ENCODE results near the gene CEACAM21.

CEACAM21 gene

GRCh38 chr19:41552558-41552957, 23.4 kb upstream of the CEACAM21 start:
- Histone ChIP-seq H3K9ac (ENCODE audit: low read length) (no peak overlapping the region), H3K27ac (ENCODE audit: low read length) (no peak overlapping the region), H2AFZ (ENCODE audit: low read depth, low read length) (no peak overlapping the region), H3K4me1 (ENCODE audit: low read length) (peaks cover 14% of the 10 kb centered on the region), H3K9me3 (ENCODE audit: insufficient read depth, low read length) (peaks cover 18% of the 10 kb centered on the region; the same call in 1 of the 2 replicates), H3K4me3 (ENCODE audit: low read length) (no peak overlapping the region), H4K20me1 (ENCODE audit: insufficient read depth, low read length) (no peaks in the 10 kb centered on the region), H3K27me3 (ENCODE audit: low read depth, low read length) (peaks cover 9% of the 10 kb centered on the region), H3K4me2 (ENCODE audit: low read length) (no peak overlapping the region), H3K36me3 (replicated peaks; ENCODE audit: low read depth, low read length) (peaks cover 3% of the 10 kb centered on the region), H3K79me2 (ENCODE audit: low read length) (no peaks in the 10 kb centered on the region)
- TF ChIP-seq CTCF (IDR thresholded peaks at IDR 0.05; ENCODE audit: low read depth, low read length) (no peak), EZH2phosphoT487 (IDR thresholded peaks at IDR 0.05; ENCODE audit: low read depth) (no peak)

GRCh38 chr19:41553804-41554203, 22.2 kb upstream of the CEACAM21 start:
- H2AFZ ChIP-seq (ENCODE audit: low read depth, low read length) = no peak overlapping the region
- H3K4me3 ChIP-seq (ENCODE audit: low read length) = no peak overlapping the region
- no peaks in the 10 kb centered on the region for H3K79me2 ChIP-seq (ENCODE audit: low read length)
- H3K4me1 ChIP-seq (ENCODE audit: low read length) = peaks cover 11% of the 10 kb centered on the region
- H3K9me3 ChIP-seq (ENCODE audit: insufficient read depth, low read length) = peaks cover 18% of the 10 kb centered on the region; the same call in 1 of the 2 replicates
- H4K20me1 ChIP-seq (ENCODE audit: insufficient read depth, low read length) = no peaks in the 10 kb centered on the region
- no peak overlapping the region for H3K27ac ChIP-seq (ENCODE audit: low read length)
- TF ChIP-seq EZH2phosphoT487 (IDR thresholded peaks at IDR 0.05; ENCODE audit: low read depth) (no peak), CTCF (IDR thresholded peaks at IDR 0.05; ENCODE audit: low read depth, low read length) (no peak)
- peaks cover 9% of the 10 kb centered on the region for H3K27me3 ChIP-seq (ENCODE audit: low read depth, low read length)
- H3K4me2 ChIP-seq (ENCODE audit: low read length) = no peak overlapping the region
- H3K36me3 ChIP-seq (replicated peaks; ENCODE audit: low read depth, low read length) = peaks cover 3% of the 10 kb centered on the region
- no peak overlapping the region for H3K9ac ChIP-seq (ENCODE audit: low read length)

GRCh38 chr19:41554907-41555306, 21.1 kb upstream of the CEACAM21 start:
- H3K4me1 ChIP-seq (ENCODE audit: low read length) = 0 out of 2 replicates have a peak, but pooled peaks cover 3% of the 10 kb centered on the region
- H3K4me2 ChIP-seq (ENCODE audit: low read length) = no peak overlapping the region
- H4K20me1 ChIP-seq (ENCODE audit: insufficient read depth, low read length) = no peaks in the 10 kb centered on the region
- H3K9me3 ChIP-seq (ENCODE audit: insufficient read depth, low read length) = peaks cover 18% of the 10 kb centered on the region; the same call in 1 of the 2 replicates
- no peak overlapping the region for H3K9ac ChIP-seq (ENCODE audit: low read length)
- H3K36me3 ChIP-seq (replicated peaks; ENCODE audit: low read depth, low read length) = peaks cover 3% of the 10 kb centered on the region
- H3K27me3 ChIP-seq (ENCODE audit: low read depth, low read length) = peaks cover 9% of the 10 kb centered on the region
- H3K79me2 ChIP-seq (ENCODE audit: low read length) = no peaks in the 10 kb centered on the region
- no peak overlapping the region for H3K4me3 ChIP-seq (ENCODE audit: low read length)
- H2AFZ ChIP-seq (ENCODE audit: low read depth, low read length) = no peak overlapping the region
- no peak overlapping the region for H3K27ac ChIP-seq (ENCODE audit: low read length)
- no peak for TF ChIP-seq EZH2phosphoT487 (IDR thresholded peaks at IDR 0.05; ENCODE audit: low read depth)
- TF ChIP-seq CTCF (IDR thresholded peaks at IDR 0.05; ENCODE audit: low read depth, low read length) = no peak

GRCh38 chr19:41555748-41556147, 20.2 kb upstream of the CEACAM21 start:
- Histone ChIP-seq H3K4me2 (ENCODE audit: low read length) (no peak overlapping the region), H3K4me3 (ENCODE audit: low read length) (no peak overlapping the region), H3K9ac (ENCODE audit: low read length) (no peak overlapping the region), H3K9me3 (ENCODE audit: insufficient read depth, low read length) (peaks cover 18% of the 10 kb centered on the region; the same call in 1 of the 2 replicates), H3K79me2 (ENCODE audit: low read length) (no peaks in the 10 kb centered on the region), H3K4me1 (ENCODE audit: low read length) (0 out of 2 replicates have a peak, but pooled peaks cover 3% of the 10 kb centered on the region), H3K27me3 (ENCODE audit: low read depth, low read length) (peaks cover 9% of the 10 kb centered on the region), H4K20me1 (ENCODE audit: insufficient read depth, low read length) (no peaks in the 10 kb centered on the region), H2AFZ (ENCODE audit: low read depth, low read length) (no peak overlapping the region), H3K36me3 (replicated peaks; ENCODE audit: low read depth, low read length) (peaks cover 3% of the 10 kb centered on the region), H3K27ac (ENCODE audit: low read length) (no peak overlapping the region)
- TF ChIP-seq EZH2phosphoT487 (IDR thresholded peaks at IDR 0.05; ENCODE audit: low read depth) (no peak), CTCF (IDR thresholded peaks at IDR 0.05; ENCODE audit: low read depth, low read length) (no peak)
